Upper lobe of left lung (tissue), 4 donors: ENCODE measurements around the gene IRF6.

Experiments used
- POLR2A ChIP-seq, 4 donors: fragments of 450-650 bp; IDR thresholded peaks; one replicate each; pipeline ENCODE4 v1.5.1; 2016 to 2017; ENCODE audit warnings: antibody characterized with exemption in 4 of 4, mild to moderate bottlenecking in 2 of 4
- POLR2AphosphoS5 ChIP-seq, 2 donors: sonication (generic); formaldehyde crosslinking; IDR thresholded peaks; one replicate each; pipeline ENCODE4 v1.5.1; 2017; ENCODE audit warnings: antibody characterized with exemption in 2 of 2
- TF ChIP-seq, protein P1 (sequence below), 6 experiments: fragments of 450-650 bp in 4 of 6; fragments of 200-600 bp in 2 of 6; sonication (generic) in 2 of 6; IDR thresholded peaks; one replicate each; pipeline ENCODE4 v1.5.1; 2016 to 2019; ENCODE audit warnings: antibody characterized with exemption in 6 of 6

DNA sequence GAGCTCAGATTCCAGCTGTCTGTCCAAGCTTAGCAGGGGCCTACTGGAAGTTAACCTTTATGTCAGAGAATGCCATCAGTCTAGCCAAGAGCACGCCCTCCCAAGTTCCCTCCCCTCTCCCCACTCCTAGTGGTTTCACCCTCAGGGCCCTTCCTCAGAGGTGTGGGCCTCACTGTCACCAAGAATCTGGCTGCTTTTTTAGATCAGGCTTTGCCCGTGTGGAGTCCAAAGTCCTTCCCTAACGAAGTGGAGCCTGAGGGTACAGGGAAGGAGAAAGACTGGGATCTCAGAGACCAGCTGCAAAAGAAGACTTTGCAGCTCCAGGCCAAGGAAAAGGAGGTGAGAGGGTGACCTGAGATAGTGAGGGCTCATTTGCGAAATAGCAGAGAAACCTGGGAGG, 25.7 kb downstream of the IRF6 start:
- TF ChIP-seq, protein P1, sequence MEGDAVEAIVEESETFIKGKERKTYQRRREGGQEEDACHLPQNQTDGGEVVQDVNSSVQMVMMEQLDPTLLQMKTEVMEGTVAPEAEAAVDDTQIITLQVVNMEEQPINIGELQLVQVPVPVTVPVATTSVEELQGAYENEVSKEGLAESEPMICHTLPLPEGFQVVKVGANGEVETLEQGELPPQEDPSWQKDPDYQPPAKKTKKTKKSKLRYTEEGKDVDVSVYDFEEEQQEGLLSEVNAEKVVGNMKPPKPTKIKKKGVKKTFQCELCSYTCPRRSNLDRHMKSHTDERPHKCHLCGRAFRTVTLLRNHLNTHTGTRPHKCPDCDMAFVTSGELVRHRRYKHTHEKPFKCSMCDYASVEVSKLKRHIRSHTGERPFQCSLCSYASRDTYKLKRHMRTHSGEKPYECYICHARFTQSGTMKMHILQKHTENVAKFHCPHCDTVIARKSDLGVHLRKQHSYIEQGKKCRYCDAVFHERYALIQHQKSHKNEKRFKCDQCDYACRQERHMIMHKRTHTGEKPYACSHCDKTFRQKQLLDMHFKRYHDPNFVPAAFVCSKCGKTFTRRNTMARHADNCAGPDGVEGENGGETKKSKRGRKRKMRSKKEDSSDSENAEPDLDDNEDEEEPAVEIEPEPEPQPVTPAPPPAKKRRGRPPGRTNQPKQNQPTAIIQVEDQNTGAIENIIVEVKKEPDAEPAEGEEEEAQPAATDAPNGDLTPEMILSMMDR (IDR thresholded peaks at IDR 0.05): no peak
- TF ChIP-seq POLR2A (IDR thresholded peaks at IDR 0.05) (no peak), POLR2AphosphoS5 (IDR thresholded peaks at IDR 0.05) (no peak)
